ENCODE data around the gene RPL10. TPM values are rescaled to one million over a fixed set of nuclear protein-coding genes. Genes with fewer than 3 reads are reported as not detected.

RPL10 gene
- total RNA-seq, 1 donor from 2014 or later = 6,023 TPM

GRCh38 chrX:154408659-154409221 lies 10.6 kb downstream of the RPL10 start:
- Histone ChIP-seq H3K27me3 (ENCODE audit: control insufficient read depth, insufficient read depth, low read length) (no peaks in the 10 kb centered on the region), H3K4me3 (ENCODE audit: low read depth, low read length) (peak overlapping the region; percentile 40), H3K36me3 (ENCODE audit: control insufficient read depth, insufficient read depth, low read length) (peaks cover 2% of the 10 kb centered on the region)
- DNase-seq (ENCODE audit: low read depth) (no peak), FAIRE-seq (no peak)
- no peak for TF ChIP-seq CTCF (IDR thresholded peaks at IDR 0.05; ENCODE audit: insufficient read depth, low read length, severe bottlenecking)

GRCh38 chrX:154409222-154409871 lies 11.2 kb downstream of the RPL10 start, which contains the start of gene DNASE1L1:
Gene DNASE1L1, minus strand, starts transcription at chrX:154409254. Its CDS starts 3,686 bp downstream, at chrX:154405568.
- FAIRE-seq (no peak), DNase-seq (ENCODE audit: low read depth) (peak; percentile 58)
- H3K4me3 ChIP-seq (ENCODE audit: low read depth, low read length) = peak within 1 kb of the TSS; percentile 40
- TF ChIP-seq CTCF (IDR thresholded peaks at IDR 0.05; ENCODE audit: insufficient read depth, low read length, severe bottlenecking) = no peak
- H3K36me3 ChIP-seq (ENCODE audit: control insufficient read depth, insufficient read depth, low read length) = peaks cover 2% of the 10 kb centered on the region
- no peaks in the 10 kb centered on the region for H3K27me3 ChIP-seq (ENCODE audit: control insufficient read depth, insufficient read depth, low read length)

GRCh38 chrX:154411981-154412340 lies 13.8 kb downstream of the RPL10 start:
- no peak for DNase-seq (ENCODE audit: low read depth)
- Histone ChIP-seq H3K27me3 (ENCODE audit: control insufficient read depth, insufficient read depth, low read length) (no peaks in the 10 kb centered on the region), H3K36me3 (ENCODE audit: control insufficient read depth, insufficient read depth, low read length) (peaks cover 2% of the 10 kb centered on the region), H3K4me3 (ENCODE audit: low read depth, low read length) (peak overlapping the region; percentile 63)
- no peak for FAIRE-seq
- TF ChIP-seq CTCF (IDR thresholded peaks at IDR 0.05; ENCODE audit: insufficient read depth, low read length, severe bottlenecking) = no peak

- no peaks in the 10 kb centered on the region for H3K27me3 ChIP-seq (ENCODE audit: control insufficient read depth, insufficient read depth, low read length)
- peak overlapping the region; percentile 63 for H3K4me3 ChIP-seq (ENCODE audit: low read depth, low read length)
- no peak for TF ChIP-seq CTCF (IDR thresholded peaks at IDR 0.05; ENCODE audit: insufficient read depth, low read length, severe bottlenecking)
- FAIRE-seq (no peak), DNase-seq (ENCODE audit: low read depth) (no peak)
- H3K36me3 ChIP-seq (ENCODE audit: control insufficient read depth, insufficient read depth, low read length) = peaks cover 2% of the 10 kb centered on the region
Measured at GRCh38 chrX:154412468-154412867, 14.3 kb downstream of the RPL10 start.

GRCh38 chrX:154413142-154413541 lies 15.0 kb downstream of the RPL10 start:
- H3K4me3 ChIP-seq (ENCODE audit: low read depth, low read length) = no peak overlapping the region
- TF ChIP-seq CTCF (IDR thresholded peaks at IDR 0.05; ENCODE audit: insufficient read depth, low read length, severe bottlenecking) = no peak
- DNase-seq (ENCODE audit: low read depth) (no peak), FAIRE-seq (no peak)
- no peaks in the 10 kb centered on the region for H3K27me3 ChIP-seq (ENCODE audit: control insufficient read depth, insufficient read depth, low read length)
- peaks cover 2% of the 10 kb centered on the region for H3K36me3 ChIP-seq (ENCODE audit: control insufficient read depth, insufficient read depth, low read length)

Data from bronchial epithelial cell (primary cell).